ENCODE measurements around the gene SLC5A9. TPM values are rescaled to one million over a fixed set of nuclear protein-coding genes. Genes with fewer than 3 reads are reported as not detected.
"Not testable (repeated sequence)": the region's sequence is repeated elsewhere in the genome, so short reads cannot be mapped to it uniquely, and the experiment has no call there.

The SLC5A9 gene
- total RNA-seq, 1 donor from 2014 or later, result not detected

DNA sequence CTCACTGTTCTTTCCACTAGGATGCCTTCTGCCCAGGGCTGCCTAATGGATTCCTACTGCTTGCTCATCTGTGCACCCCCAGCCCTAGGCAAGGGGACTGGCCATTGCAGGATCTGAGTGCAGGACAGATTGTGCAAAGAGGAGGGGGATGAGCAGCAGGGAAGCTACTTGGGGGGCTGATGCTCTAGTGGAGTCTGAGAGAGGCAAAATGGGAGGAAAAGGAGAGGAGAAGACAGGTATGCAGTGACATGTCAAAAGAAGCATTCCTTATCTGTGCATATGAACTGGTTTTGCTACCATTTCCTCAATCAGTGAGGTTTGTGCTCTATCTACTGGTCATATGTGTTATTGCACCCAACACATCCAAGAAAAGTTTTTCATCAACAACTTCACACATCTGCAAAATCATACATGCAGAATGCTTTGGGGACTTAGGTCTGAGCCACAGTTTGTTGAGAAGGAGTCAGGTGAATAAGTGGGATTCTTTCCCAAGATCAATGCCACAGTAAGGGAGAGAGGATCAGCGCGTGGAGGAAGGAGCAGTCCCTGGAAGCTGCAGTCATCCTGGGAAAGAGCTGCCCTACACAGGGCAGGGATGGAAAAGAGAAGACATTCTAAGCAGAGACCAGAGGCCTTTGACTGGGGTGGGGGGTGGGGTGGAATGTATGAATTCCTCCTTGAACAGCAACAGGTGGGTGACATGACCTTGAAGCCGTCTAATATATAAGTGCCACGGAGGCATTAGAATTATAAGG, 14.4 kb downstream of the SLC5A9 start:
- DNase-seq (ENCODE audit: low read depth), result peak; percentile 38

DNA sequence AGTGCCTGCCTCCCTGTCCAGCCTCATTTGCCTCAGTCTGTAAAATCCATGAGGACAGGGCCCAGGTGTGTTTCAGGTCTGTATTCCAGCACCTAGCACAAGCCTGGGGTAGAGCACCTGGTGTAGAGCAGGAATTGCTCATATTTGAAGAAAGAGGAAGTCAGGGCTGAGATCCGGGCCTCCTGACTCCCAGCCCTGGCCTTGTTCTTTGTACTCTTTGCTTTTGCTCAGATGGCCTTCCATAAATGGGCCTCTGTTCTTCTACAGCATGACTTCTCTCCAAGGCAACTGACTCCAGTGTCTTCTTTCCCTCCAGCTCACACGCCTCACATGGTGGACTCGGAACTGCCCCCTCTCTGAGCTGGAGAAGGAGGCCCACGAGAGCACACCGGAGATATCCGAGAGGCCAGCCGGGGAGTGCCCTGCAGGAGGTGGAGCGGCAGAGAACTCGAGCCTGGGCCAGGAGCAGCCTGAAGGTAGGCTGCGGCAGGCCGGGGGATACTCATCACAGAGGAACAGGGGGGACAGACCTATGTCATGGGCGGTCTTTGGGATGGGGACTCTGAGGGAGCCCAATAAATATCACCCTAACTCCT, 19.7 kb downstream of the SLC5A9 start:
- no peak for DNase-seq (ENCODE audit: low read depth)

DNA sequence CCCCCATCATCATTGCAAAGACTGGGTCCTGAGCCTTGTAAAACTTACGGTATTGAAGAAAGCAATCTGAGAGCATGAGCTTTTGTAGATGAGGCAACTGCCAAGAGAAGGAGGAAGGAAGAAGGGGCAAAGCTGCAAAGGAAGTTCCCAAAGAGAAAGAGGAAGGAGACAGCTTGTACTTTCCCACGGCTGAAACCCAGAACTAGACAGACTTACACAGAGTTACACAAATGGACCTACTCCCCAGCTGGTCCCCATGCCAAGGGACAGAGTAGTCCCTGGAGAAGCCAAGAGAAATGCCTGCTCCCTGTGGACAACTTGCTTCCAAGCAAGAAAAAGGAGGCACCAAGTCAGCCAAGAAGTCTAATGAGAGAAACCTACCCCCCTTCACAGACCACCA, 22.6 kb downstream of the SLC5A9 start:
- DNase-seq (ENCODE audit: low read depth), result no peak

DNA sequence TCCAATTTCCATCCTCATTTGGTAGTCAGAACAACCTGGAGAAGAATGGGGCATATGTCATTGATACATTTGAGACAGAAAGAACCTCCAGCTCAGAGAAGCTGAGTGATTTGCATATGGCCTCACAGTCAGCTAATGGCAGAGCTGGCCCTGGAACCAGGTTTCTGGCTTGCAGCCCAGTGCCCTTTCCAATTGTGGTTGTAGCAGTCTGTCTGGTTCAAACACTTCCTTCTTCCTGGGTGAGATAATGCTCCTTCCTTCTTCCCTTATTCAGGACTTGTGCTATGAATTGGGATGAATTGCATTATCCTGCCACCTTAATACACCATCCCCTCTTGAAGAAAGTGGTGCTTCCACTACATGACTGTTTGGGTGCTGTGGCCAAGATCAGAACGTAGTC, 24.2 kb downstream of the SLC5A9 start:
- DNase-seq (ENCODE audit: low read depth), result no peak

DNA sequence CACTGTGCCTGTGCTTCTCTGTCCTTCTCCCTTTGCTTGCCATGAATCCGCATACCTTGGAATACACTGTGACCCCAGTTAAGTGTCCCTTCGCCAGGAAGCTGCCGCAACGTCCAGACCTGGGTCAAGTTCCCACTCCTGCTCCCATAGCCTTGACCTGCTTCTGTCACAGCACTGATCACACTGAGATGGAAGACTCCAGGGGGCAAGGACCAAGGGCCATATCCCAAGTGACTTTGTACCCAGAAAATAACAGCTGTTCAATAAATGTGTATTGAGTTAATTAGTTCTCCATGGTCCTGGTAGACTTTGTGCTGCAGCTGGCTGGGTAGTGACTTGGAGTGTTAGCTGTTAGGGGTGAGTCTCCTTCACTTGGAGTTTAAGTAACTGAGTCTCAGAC, 25.8 kb downstream of the SLC5A9 start:
- no peak for DNase-seq (ENCODE audit: low read depth)

DNA sequence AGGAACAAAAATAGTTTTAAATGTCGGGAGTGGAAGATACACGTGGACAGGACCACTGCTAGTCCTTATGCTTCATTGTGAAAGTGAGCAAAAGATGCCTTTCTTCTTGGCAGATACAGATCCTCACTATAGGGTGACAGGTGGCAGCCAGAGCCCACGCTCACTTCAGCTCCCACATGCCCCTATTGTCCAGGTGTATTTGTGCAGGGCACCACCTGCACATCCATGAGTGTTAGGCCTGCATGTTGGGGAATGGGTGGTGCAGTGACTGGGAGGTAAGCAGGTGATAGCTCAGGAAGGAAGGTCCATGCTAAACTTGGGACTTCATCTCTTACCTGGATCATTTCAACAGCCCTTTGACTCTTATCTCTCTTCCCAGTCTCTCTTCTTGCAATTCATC, 27.4 kb downstream of the SLC5A9 start:
- no peak for DNase-seq (ENCODE audit: low read depth)

DNA sequence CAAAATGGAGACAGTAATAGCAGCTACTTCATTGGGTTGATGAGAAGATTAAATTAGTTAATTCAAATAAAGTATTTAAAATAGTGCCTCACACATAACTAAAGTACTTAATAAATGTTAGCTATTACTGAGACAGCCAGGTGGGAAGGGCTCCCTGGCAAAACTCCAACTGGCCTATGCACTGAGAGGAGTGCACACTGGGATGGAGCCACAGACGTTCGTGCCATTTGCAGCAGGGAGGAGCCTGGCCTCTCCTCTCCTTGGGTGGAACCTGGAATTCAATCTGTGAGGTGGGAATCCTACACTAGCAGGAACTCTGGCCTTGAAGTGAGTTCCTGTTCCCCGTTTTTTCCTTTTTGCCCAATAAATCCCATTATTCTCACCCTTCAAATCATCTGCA, 28.1 kb downstream of the SLC5A9 start:
- DNase-seq (ENCODE audit: low read depth), result no peak

DNA sequence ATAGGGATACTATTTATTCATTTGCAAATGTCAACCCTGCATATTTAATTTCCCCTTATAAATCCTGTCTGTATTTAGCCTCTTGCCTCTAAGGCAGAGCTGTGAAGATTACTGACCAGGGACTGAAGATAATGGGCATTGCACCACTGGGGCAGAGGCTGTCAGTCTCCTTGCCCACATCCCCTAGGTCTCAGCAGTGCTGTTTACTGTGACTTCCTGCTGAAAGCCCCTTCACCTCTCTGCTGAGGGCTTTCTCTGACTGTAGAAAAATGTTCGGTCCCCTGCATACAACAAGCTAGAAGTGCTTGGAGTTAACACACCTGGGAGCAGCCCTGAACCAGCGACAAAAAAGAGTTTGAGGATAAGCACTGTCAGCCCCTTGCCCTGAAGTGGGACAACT, 28.8 kb downstream of the SLC5A9 start:
- DNase-seq (ENCODE audit: low read depth), result no peak

DNA sequence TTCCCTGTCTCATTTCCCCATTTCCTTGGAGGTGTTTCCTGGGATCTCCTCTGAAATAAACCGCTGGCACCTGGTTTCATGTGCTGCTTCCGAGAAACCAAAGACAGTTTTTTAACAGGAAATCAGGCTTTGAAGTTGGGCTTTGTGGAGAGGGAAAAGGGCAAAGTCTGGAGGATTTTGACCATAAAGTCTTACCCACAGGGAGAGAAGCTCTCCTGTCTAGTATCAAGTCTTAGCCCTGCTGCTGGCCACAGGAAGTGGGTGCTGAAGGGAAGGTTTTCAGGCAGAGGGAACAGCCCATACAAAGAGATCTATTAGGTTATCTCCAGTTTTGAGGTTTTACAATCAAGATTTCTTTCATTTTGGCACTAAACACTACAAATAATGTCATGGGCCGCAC, 29.3 kb downstream of the SLC5A9 start:
- no peak for DNase-seq (ENCODE audit: low read depth)

DNA sequence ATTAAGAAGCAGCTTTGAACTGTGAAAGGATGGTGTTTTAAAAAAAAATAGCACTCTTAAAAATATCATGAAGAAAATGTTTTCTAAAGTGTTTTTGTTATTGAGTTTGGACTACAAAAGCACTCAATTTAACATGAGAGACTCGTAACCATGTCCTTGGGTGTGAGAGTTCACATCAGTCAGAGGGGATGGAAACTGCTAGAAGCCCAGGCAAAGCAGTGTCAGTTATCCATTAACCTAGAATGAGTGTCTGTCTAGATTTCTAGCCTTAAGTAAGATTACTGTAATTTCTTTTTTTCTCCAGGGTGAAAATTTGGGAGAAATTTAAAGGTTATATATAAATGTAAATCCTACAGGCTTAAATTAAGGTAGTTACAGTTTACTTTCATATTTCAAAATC, 31.7 kb downstream of the SLC5A9 start:
- DNase-seq (ENCODE audit: low read depth), result no peak

DNA sequence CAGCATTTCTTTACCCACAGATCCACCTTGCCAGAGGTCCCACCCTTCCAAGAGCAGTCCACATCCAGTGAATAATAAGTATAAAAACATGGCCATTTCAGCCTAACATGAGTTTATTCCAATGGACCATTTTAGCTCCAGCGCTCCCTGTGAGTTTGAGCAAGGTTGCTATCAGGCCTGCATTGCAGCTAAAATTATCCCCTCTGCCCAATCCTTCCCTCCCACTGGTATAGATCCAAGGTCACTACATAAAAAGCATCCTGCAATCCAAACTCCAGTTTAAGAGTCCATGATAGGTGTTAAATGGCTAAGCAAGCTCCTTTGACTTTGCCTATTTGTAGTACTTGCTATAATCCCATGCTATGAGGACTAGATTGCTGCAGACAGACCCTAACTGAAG, 35.6 kb downstream of the SLC5A9 start:
- no peak for DNase-seq (ENCODE audit: low read depth)

DNA sequence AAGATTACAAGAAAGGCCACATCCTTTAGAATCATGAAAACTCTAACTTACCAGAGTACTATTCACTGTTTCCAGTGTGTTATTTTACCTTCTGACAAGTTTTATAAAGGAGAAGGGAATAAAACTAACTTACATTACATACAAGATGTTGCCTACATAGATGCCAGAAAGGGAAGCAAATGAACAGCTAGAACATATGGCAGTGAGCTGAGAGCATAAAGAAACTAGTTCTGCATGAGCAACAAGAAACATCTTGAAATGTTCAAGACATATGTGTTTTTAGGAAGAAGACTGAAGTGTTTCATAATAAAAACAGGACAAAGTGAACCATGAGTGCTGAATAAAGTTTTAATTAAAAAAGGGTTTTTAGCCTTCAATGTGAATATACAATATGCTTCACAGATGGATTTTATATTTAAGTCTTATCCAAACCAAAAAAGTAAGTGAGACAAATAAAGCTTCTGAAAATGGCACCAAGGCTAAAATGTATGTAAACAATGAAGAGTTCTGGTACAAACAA, 39.4 kb downstream of the SLC5A9 start:
- no peak for DNase-seq (ENCODE audit: low read depth)

DNA sequence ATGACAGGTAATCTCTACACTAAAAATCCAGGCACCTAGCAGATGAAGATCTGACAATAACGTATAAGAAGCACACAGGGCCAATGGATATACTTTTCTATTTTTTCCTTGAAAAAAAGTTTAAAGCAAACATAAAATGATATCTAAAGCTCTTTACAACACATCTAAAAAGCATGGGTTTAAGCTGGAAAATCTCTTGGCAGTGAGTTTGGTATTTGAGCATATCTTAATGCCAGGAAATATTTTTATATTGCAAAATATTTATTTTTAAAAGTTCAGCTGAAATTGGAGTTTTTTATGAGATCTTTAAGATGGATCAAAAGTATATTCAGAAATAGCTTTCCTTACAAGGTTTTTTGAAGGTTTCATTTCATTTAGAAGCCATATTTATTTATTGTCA, 40.5 kb downstream of the SLC5A9 start:
- no peak for DNase-seq (ENCODE audit: low read depth)

DNA sequence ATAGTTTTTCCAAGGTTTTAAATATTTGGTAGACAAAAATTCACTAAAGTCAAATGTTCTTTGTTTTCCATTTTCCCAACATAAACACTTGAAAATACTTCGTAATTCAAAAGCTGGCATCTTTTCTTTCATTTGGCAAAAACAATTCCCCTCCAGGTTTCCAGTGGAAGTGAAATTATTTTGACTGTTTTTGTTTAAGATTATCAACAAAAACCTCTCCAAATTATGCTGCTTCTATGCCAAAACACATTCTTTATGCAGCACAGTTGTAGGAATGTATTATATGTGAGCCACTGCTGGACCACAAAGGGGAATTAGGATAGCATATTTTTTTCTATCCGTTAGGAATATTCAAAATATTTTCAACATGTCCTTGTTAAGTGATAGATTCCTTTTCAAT, 44.1 kb downstream of the SLC5A9 start:
- no peak for DNase-seq (ENCODE audit: low read depth)

DNA sequence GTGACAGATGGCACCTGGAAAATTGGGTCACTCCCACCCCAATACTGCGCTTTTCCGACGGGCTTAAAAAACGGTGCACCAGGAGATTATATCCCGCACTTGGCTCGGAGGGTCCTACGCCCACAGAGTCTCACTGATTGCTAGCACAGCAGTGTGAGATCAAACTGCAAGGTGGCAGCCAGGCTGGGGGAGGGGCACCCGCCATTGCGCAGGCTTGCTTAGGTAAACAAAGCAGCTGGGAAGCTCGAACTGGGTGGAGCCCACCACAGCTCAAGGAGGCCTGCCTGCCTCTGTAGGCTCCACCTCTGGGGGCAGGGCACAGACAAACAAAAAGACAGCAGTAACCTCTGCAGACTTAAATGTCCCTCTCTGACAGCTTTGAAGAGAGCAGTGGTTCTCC, 54.9 kb downstream of the SLC5A9 start:
- DNase-seq (ENCODE audit: low read depth), result not testable (repeated sequence)

DNA sequence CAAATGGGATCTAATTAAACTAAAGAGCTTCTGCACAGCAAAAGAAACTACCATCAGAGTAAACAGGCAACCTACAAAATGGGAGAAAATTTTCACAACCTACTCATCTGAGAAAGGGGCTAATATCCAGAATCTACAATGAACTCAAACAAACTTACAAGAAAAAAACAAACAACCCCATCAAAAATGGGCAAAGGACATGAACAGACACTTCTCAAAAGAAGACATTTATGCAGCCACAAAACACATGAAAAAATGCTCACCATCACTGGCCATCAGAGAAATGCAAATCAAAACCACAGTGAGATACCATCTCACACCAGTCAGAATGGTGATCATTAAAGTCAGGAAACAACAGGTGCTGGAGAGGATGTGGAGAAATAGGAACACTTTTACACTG, 59.8 kb downstream of the SLC5A9 start:
- not testable (repeated sequence) for DNase-seq (ENCODE audit: low read depth)

DNA sequence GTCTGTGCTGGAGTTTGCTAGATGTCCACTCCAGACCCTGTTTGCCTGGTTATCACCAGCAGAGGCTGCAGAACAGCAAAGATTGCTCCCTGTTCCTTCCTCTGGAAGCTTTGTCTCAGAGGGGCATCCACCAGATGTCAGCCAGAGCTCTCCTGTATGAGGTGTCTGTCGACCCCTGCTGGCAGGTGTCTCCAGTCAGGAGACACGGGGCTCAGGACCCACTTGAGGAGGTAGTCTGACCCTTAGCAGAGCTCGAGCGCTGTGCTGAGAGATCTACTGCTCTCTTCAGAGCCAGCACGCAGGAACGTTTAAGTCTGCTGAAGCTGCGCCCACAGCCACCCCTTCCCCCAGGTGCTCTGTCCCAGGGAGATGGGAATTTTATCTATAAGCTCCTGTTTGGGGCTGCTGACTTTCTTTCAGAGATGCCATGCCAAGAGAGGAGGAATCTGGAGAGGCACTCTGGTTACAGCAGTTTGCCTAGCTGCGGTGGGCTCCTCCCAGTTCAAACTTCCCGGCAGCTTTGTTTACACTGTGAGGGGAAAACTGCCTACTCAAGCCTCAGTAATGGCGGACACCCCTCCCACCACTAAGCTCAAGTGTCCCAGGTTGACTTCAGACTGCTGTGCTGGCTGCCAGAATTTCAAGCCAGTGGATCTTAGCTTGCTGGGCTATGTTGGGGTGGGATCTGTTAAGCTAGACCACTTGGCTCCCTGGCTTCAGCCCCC, 62.3 kb downstream of the SLC5A9 start:
- not testable (repeated sequence) for DNase-seq (ENCODE audit: low read depth)

DNA sequence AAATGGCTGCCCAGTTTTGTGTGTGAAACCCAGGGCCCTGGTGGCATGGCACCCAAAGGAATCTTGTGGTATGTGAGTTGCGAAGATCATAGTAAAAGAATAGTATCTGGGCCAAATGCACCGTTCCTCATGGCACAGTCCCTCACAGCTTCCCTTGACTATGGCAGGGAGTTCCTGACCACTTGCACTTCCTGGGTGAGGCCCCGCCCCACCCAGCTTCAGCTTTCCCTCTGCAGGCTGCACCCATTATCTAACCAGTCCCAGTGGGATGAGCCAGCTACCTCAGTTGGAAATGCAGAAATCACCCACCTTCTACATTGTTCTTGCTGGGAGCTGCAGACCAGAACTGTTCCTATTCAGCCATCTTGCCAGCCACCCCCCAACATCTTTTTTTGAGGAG, 63.0 kb downstream of the SLC5A9 start:
- no peak for DNase-seq (ENCODE audit: low read depth)

DNA sequence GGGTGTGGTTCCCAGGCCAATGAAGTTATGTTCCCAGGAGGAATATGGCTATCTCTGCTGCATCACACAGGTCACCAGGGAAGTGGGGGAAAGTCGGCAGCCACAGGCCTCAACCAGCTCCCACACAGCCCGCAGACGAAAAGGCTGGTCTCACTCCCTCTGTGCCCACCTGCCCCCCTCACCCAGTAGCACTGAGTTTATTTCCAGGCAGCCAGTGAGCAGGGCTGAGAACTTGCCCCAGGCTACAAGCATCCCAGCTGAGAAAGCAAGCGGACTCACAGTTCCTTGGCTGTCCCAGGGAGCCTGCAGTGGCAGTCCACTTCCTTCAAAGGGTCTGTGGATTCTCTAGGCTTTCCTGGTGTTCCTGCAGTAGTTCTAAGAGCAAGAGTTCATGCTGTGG, 68.9 kb downstream of the SLC5A9 start:
- DNase-seq (ENCODE audit: low read depth), result peak; percentile 27

DNA sequence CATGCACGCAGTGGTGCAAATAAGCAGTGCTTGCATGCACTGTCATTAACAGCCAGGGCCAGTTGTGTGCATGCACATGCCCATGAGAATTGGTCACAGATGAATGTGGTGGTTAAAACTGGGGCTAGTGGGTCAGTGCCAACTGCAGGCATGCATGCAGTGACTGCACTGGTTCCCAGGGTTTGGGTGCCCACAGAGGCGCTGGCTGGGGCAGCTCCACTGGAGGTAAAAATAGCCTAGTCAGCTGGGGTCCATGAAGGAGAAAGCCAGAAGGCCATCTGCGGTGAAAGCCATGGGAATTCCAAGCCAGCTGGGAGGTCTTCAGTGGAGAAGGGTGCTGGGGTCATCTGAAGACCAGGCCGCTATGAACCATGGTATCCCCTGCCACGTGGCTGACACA, 70.2 kb downstream of the SLC5A9 start:
- DNase-seq (ENCODE audit: low read depth), result peak; percentile 77

DNA sequence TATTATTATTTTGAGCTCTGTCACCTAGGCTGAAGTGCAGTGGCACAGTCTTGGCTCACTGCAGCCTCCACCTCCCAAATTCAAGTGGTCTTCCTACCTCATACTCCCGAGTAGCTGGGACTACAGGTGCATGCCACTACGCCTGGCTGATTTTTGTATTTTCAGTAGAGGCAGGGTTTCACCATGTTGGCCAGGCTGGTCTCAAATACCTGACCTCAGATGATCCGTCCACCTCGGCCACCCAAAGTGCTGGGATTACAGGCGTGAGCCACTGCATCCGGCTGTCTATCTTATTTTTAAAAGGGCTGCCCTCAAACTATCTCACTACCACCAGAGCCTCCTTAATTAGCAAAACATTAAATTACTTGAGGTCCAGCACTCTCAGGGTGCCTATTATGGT, 71.6 kb downstream of the SLC5A9 start:
- DNase-seq (ENCODE audit: low read depth), result not testable (repeated sequence)

DNA sequence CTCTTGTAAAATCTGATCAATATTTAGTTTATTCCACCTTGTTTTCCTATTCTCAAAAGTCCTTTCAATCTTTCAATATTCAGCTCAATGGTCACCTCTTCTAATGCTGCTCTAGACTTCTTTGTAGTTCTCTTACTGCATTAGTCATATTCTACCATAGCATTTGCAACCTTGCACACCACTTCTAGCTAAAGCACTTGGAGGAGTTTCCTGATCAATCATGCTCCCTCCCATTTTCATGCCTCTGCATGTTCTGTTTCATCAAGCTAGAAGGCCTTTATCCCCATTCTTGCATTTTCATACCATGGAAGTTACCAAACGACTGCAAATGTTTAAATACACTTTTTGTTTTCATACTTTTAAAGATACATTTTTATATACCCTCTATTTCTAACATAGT, 72.1 kb downstream of the SLC5A9 start:
- no peak for DNase-seq (ENCODE audit: low read depth)

Data from myocyte (in vitro differentiated cells).